Fibroblast of the aortic adventitia (primary cell): ENCODE data around the gene LIN28B. TPM values are rescaled to one million over a fixed set of nuclear protein-coding genes. Genes with fewer than 3 reads are reported as not detected.
"Not testable (repeated sequence)": the region's sequence is repeated elsewhere in the genome, so short reads cannot be mapped to it uniquely, and the experiment has no call there.

Experiments used
- DNase-seq: peaks from one replicate; pipeline ENCODE4 v3.0.0-alpha.2; 2010; ENCODE audit warnings: low read depth
- H3K4me3 ChIP-seq: 2 replicates; pipeline ENCODE4 v1.5.1; 2011; ENCODE audit warnings: low read depth, mild to moderate bottlenecking, control low read depth, low read length, moderate library complexity
- total RNA-seq: library from RNA; depleted of rRNA; stranded (reverse); fragments of >200 nt; gene quantifications from 2 replicates; pipeline ENCODE4 v1.2.3, GENCODE V29; 2012; ENCODE audit warnings: low replicate concordance
- TF ChIP-seq, protein P1 (sequence below): IDR thresholded peaks from 2 replicates; pipeline ENCODE4 v1.5.1; 2011; ENCODE audit warnings: mild to moderate bottlenecking, low read length, control low read depth, inconsistent platforms; ENCODE audit not compliant: insufficient read depth

LIN28B gene
- total RNA-seq, 1 donor: not detected

DNA sequence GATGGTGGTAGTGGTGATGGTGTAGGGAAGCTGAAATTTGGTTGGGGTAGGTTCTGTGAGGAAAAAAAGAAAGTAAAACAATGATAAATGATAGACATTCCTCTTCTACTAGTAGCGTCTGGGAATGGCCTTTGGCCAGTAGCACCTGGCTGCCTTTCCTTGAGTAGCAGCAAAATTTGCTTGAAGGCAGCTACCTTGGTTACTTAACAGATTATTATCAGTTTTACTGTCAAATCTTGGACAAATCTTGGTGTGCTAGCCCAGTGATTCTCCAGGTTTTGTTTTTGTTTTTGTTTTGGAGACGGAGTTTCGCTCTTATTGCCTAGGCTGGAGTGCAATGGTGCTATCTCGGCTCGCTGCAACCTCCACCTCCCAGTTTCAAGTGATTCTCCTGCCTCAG lies 26.4 kb downstream of the LIN28B start:
- DNase-seq: no peak
- TF ChIP-seq, protein P1, sequence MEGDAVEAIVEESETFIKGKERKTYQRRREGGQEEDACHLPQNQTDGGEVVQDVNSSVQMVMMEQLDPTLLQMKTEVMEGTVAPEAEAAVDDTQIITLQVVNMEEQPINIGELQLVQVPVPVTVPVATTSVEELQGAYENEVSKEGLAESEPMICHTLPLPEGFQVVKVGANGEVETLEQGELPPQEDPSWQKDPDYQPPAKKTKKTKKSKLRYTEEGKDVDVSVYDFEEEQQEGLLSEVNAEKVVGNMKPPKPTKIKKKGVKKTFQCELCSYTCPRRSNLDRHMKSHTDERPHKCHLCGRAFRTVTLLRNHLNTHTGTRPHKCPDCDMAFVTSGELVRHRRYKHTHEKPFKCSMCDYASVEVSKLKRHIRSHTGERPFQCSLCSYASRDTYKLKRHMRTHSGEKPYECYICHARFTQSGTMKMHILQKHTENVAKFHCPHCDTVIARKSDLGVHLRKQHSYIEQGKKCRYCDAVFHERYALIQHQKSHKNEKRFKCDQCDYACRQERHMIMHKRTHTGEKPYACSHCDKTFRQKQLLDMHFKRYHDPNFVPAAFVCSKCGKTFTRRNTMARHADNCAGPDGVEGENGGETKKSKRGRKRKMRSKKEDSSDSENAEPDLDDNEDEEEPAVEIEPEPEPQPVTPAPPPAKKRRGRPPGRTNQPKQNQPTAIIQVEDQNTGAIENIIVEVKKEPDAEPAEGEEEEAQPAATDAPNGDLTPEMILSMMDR: no peak
- H3K4me3 ChIP-seq: no peak overlapping the region

DNA sequence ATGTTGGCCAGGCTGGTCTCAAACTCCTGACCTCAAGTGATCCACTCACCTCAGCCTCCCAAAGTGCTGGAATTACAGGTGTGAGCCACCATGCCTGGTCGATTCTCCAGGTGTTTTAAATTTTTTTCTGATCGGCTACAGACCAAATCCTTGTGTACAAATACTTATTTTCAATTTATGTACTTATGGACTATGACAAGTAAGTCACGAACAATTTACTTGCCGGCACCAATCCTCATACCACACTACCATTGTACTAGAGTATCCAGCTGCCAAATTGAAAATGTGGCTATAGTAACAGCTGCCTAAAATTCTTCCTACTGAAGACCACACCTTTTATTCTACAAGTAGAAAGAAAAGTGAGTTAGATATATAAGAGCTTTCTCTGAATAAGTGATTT lies 26.9 kb downstream of the LIN28B start:
- DNase-seq: no peak
- TF ChIP-seq, protein P1: no peak
- no peak overlapping the region for H3K4me3 ChIP-seq

DNA sequence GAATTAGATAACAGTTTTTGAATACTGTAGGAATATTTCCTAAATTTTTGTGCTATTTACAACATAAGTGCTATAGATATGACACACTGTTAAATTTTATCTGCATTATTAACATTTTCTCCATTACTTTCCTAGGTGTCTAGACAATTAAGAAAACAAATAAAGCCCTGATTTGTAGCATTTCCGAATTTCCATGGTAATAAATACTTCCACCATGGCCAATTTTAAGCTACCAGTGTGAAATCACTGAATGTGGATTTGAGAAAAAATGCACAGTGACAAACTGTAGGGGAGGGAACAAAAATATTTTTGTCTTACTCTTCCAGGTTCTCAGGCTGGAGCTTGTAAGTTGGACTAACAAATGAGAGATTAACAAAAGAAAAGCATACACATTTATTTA lies 27.9 kb downstream of the LIN28B start:
- no peak overlapping the region for H3K4me3 ChIP-seq
- no peak for DNase-seq
- TF ChIP-seq, protein P1: no peak

DNA sequence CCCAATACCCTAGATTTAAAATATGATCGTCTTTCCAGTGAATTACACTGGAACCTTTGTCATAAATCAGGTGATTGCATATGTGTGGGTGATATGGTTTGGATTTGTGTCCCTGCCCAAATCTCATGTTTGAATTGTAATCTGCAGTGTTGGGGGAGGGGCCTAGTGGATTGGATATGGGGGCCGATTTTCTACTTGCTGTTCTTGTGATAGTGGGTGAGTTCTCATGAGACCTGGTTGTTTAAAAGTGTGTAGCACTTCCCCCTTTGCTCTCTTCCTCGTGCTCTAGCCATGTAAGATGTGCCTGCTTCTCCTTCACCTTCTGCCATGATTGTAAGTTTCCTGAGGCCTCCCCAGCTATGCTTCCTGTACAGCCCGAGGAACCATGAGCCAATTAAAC lies 29.0 kb downstream of the LIN28B start:
- not testable (repeated sequence) for H3K4me3 ChIP-seq, DNase-seq

DNA sequence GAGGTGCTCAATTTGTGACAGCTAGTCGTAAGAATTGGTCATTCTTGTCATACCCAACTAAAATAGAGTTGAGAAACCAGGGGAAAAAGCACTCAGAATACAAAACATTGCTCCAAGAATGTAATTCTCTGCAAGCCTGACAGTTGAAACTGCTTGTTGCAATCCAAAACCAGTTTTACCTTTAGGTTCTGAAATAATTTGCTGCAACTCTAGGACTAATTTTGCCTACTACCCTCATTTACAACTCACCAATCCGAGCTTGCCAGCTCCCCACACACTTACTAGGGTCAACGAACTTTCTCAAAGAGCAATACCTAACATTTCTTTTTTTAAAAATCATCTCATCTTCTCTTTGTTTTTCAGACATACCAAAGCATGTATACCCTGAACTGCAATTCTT lies 29.7 kb downstream of the LIN28B start:
- TF ChIP-seq, protein P1: no peak
- DNase-seq: no peak
- no peak overlapping the region for H3K4me3 ChIP-seq

DNA sequence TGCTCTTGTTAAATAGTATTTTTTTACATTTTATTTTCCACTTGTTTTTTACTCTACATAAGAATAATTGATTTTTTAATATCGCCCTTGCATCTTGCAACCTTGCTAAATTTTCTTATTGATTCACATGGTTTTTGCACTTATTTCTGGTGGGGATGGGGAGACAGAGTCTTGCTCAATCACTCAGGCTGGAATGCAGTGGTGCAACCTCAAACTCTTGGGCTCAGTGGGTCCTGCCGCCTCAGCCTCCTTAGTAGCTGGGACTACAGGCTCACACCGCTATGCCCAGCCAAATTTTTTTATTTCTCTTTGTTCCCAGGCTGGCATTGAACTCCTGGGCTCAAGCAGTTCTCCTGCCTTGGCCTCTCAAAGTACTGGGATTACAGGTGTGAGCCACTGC lies 30.3 kb downstream of the LIN28B start:
- DNase-seq: no peak
- no peak overlapping the region for H3K4me3 ChIP-seq
- TF ChIP-seq, protein P1: no peak

DNA sequence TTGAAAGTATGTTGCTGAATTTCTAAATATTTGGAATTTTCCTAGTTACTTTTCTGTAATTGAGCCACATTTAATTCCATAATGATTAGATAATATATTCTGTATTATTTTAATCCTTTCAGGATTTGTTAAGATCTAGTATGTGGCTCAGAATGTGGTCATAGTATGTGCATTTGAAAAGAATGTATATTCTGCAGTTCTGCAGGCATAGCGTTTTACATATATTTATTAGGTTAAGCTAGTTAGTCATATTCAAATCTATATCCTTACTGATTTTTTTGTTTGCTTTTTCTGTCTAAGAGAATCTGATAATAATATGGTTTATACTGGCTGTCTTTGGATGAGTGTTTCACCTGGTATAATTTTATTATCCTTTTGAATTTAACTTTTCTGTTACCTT lies 33.2 kb downstream of the LIN28B start:
- H3K4me3 ChIP-seq: no peak overlapping the region
- no peak for DNase-seq
- TF ChIP-seq, protein P1: no peak

DNA sequence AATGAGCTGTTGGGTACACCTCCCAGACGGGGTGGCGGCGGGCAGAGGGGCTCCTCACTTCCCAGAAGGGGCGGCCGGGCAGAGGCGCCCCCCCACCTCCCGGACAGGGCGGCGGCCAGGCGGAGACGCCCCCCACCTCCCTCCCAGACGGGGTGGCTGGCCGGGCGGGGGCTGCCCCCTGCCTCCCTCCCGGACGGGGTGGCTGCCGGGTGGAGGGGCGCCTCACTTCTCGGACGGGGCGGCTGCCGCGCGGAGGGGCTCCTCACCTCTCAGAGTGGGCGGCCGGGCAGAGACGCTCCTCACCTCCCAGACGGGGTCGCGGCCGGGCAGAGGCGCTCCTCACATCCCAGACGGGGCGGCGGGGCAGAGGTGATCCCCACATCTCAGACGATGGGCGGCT lies 34.2 kb downstream of the LIN28B start:
- not testable (repeated sequence) for H3K4me3 ChIP-seq, DNase-seq

DNA sequence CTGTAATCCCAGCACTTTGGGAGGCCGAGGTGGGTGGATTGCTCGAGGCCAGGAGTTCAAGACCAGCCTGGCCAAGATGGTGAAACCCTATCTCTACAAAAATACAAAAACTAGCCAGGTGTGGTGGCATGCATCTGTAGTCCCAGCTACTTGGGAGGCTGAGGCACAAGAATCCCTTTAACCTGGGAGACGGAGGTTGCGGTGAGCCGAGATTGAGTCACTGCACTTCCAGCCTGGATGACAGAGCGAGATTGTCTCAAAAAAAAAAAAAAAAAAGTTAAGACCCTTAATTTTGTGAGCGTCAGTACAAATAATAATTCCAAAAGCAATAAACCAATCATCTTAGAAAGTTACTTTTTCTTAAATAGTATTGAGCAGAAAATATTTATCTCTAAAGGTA lies 36.7 kb downstream of the LIN28B start:
- H3K4me3 ChIP-seq, DNase-seq: not testable (repeated sequence)
